OCI-LY7 (cell line): ENCODE data around the gene ZNF638. TPM values are rescaled to one million over a fixed set of nuclear protein-coding genes. Genes with fewer than 3 reads are reported as not detected.

Experiments
- BruUV-seq: library from RNA; stranded (reverse); fragments of 400-500 nt; replicated peaks from 2 replicates; lab custom pipeline; 2021; lab: Mats Ljungman, UMichigan
- CTCF ChIA-PET: fragments of 300-600 bp; sonication (Branson Sonifier 250); formaldehyde crosslinking; loops from one replicate; lab custom pipeline; 2022; ENCODE audit warnings: antibody characterized with exemption; ENCODE audit not compliant: unreplicated experiment; lab: Charles Lee
- POLR2A ChIA-PET: fragments of 300-600 bp; sonication (Branson Sonifier 250); formaldehyde crosslinking; loops from one replicate; lab custom pipeline; 2022; ENCODE audit warnings: antibody characterized with exemption; lab: Charles Lee
- DNase-seq: peaks from one replicate; pipeline ENCODE4 v3.0.0-alpha.2; 2015; ENCODE audit warnings: low spot score
- H2AFZ ChIP-seq: fragments of 200-600 bp; sonication (generic), shearing (Covaris generic); 2 replicates; pipeline ENCODE4 v1.6.1; 2014; ENCODE audit warnings: mild to moderate bottlenecking, antibody characterized with exemption, low read length, moderate library complexity
- H3K27ac ChIP-seq: fragments of 200-600 bp; sonication (generic); 2 replicates; pipeline ENCODE4 v1.5.1; 2014; ENCODE audit warnings: mixed run types, low read depth, mild to moderate bottlenecking, moderate library complexity, low read length, inconsistent platforms; ENCODE audit not compliant: poor library complexity, severe bottlenecking
- H3K36me3 ChIP-seq: fragments of 200-600 bp; sonication (generic); 2 replicates; pipeline ENCODE4 v1.6.1; 2014; ENCODE audit warnings: mild to moderate bottlenecking, antibody characterized with exemption, low read length, moderate library complexity, mixed read lengths; ENCODE audit not compliant: insufficient read depth
- H3K4me1 ChIP-seq: fragments of 200-600 bp; sonication (generic); 2 replicates; pipeline ENCODE4 v1.5.1; 2014; ENCODE audit warnings: mild to moderate bottlenecking, low read length; ENCODE audit not compliant: insufficient read depth, poor library complexity, severe bottlenecking
- H3K4me2 ChIP-seq: fragments of 200-600 bp; sonication (generic); 2 replicates; pipeline ENCODE4 v1.6.1; 2014; ENCODE audit warnings: mild to moderate bottlenecking, low read length
- H3K4me3 ChIP-seq: fragments of 200-600 bp; sonication (generic); 2 replicates; pipeline ENCODE4 v1.5.1; 2014; ENCODE audit warnings: mild to moderate bottlenecking, low read depth, low read length; ENCODE audit not compliant: poor library complexity, severe bottlenecking
- H3K79me2 ChIP-seq: fragments of 200-600 bp; sonication (generic); 2 replicates; pipeline ENCODE4 v1.6.1; 2016; ENCODE audit warnings: low read depth, mild to moderate bottlenecking, low read length, moderate library complexity, mixed read lengths; ENCODE audit not compliant: insufficient read depth
- H3K9me2 ChIP-seq: fragments of 200-600 bp; sonication (generic); 2 replicates; pipeline ENCODE4 v1.6.1; 2016; ENCODE audit warnings: mild to moderate bottlenecking, low read length, mixed read lengths; ENCODE audit not compliant: insufficient read depth
- H3K9me3 ChIP-seq: fragments of 200-600 bp; sonication (generic); 2 replicates; pipeline ENCODE4 v1.6.1; 2014; ENCODE audit warnings: mild to moderate bottlenecking, mixed run types, low read length, mixed read lengths
- H4K20me1 ChIP-seq: fragments of 200-600 bp; sonication (generic); 2 replicates; pipeline ENCODE4 v1.6.1; 2014; ENCODE audit warnings: mild to moderate bottlenecking, antibody characterized with exemption, low read length, moderate library complexity, mixed read lengths; ENCODE audit not compliant: insufficient read depth
- EZH2phosphoT487 ChIP-seq: fragments of 200-600 bp; sonication (generic); IDR thresholded peaks from 2 replicates; pipeline ENCODE4 v1.6.1; 2018; ENCODE audit warnings: low read depth, borderline replicate concordance, mild to moderate bottlenecking, mixed run types, antibody characterized with exemption, low read length, moderate library complexity, mixed read lengths
- intact Hi-C: fragments of 100-400 bp; cut with micrococcal nuclease; formaldehyde crosslinking; loops from one replicate; pipeline ENCODE4 v1.10.0; 2022; ENCODE audit not compliant: unreplicated experiment
- total RNA-seq, 2 experiments: library from RNA; depleted of rRNA in 1 of 2; stranded (reverse); fragments of >200 nt in 1 of 2; shearing (Covaris generic) in 1 of 2; gene quantifications; 2 replicates each; pipeline ENCODE4 v1.2.3, GENCODE V29; 2014 to 2022
- TF ChIP-seq, protein P1 (sequence below): fragments of 200-600 bp; sonication (generic); conservative IDR thresholded peaks from 2 replicates; pipeline ENCODE4 v1.5.1; 2014; ENCODE audit warnings: mild to moderate bottlenecking, antibody characterized with exemption, low read length, moderate library complexity, mixed read lengths

The ZNF638 gene
- total RNA-seq, 2 experiments from 2014 or later = 114 to 138 TPM

DNA sequence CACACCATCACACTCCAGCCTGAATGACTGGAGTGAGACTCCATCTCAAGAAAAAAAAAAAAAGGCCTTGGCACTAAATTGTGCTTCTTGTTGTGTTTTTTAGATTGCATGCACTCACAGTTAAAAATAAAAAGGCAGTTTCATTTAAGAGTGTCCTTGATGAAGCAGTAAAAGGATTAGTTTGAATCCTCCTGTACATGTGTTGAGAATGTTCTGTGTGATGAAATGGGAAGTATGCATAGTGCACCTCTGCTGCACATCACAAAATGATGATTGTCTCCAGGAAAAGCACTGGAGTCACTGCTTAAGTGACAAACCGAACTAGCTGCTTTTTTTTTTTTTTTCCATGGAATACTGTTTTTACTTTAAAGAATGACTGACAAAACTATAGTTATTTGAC, 144.9 kb downstream of the ZNF638 start:
- no peak for TF ChIP-seq EZH2phosphoT487
- TF ChIP-seq, protein P1, sequence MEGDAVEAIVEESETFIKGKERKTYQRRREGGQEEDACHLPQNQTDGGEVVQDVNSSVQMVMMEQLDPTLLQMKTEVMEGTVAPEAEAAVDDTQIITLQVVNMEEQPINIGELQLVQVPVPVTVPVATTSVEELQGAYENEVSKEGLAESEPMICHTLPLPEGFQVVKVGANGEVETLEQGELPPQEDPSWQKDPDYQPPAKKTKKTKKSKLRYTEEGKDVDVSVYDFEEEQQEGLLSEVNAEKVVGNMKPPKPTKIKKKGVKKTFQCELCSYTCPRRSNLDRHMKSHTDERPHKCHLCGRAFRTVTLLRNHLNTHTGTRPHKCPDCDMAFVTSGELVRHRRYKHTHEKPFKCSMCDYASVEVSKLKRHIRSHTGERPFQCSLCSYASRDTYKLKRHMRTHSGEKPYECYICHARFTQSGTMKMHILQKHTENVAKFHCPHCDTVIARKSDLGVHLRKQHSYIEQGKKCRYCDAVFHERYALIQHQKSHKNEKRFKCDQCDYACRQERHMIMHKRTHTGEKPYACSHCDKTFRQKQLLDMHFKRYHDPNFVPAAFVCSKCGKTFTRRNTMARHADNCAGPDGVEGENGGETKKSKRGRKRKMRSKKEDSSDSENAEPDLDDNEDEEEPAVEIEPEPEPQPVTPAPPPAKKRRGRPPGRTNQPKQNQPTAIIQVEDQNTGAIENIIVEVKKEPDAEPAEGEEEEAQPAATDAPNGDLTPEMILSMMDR = no peak
- no TSS peak for BruUV-seq
- CTCF ChIA-PET = no interaction called here
- no peak overlapping the region for H3K4me2 ChIP-seq
- no peaks in the 10 kb centered on the region for H3K4me1 ChIP-seq
- H4K20me1 ChIP-seq = no peaks in the 10 kb centered on the region
- no peak overlapping the region for H2AFZ ChIP-seq
- no peak for DNase-seq
- intact Hi-C loops = no loop called here
- no peaks in the 10 kb centered on the region for H3K9me2 ChIP-seq
- no peak overlapping the region for H3K4me3 ChIP-seq
- POLR2A ChIA-PET = interaction anchor here (0.6 kb wide), 1 partner anchor 223 kb away, joined by 3 read pairs; no protein-coding TSS in a partner anchor
- H3K36me3 ChIP-seq = no peaks in the 10 kb centered on the region
- no peaks in the 10 kb centered on the region for H3K79me2 ChIP-seq
- H3K9me3 ChIP-seq = no peaks in the 10 kb centered on the region
- H3K27ac ChIP-seq = no peak overlapping the region

DNA sequence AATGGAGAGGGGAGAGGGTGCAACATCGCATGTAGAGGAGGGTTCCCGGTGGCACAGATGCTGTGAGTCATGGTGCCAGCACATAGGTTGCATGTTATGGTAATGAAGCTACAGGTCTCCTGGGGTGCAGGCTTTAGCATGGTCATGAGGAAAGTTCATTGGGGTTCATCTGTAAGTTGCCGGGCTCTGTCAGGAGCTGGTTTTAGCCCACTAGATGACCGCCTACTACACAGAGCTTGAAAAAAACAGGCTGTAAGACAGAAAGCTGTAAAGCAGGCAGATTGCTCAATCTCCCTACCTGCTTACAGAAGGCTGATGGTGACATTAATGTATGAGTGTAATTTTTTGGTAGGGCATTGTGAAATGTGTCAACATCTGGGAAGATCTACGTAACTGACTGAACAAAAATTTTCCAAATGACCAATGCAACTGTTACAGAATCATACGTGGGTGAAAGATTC, 145.7 kb downstream of the ZNF638 start:
- Histone ChIP-seq H3K36me3 (no peaks in the 10 kb centered on the region), H3K9me3 (no peaks in the 10 kb centered on the region), H3K9me2 (no peaks in the 10 kb centered on the region), H4K20me1 (no peaks in the 10 kb centered on the region), H3K4me3 (no peak overlapping the region), H3K79me2 (no peaks in the 10 kb centered on the region), H3K4me2 (no peak overlapping the region), H3K27ac (no peak overlapping the region), H2AFZ (no peak overlapping the region), H3K4me1 (no peaks in the 10 kb centered on the region)
- intact Hi-C loops = no loop called here
- ChIA-PET POLR2A (no interaction called here), CTCF (no interaction called here)
- BruUV-seq = no TSS peak
- TF ChIP-seq EZH2phosphoT487 = no peak
- TF ChIP-seq, protein P1 = no peak
- DNase-seq = no peak

DNA sequence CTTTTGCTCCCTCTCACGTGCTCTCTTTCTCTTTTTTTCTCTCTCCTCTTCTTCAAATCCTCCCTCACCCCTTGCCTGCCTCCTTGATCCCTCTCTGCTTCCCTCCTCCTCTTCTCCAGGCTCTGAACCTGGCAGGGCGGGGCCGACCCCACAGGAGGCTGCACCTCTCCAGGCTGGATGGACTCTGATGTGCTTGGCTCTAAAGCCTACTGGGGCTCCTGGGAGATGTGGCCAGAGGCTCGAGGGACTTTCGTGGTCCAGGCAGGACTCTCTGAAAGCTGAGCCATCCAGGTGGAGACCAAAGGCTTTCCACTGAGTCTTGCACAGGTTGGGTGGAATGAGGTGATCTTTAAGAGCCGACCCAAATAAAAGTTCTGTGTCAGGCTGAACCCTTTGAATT, 147.2 kb downstream of the ZNF638 start:
- Histone ChIP-seq H3K4me3 (no peak overlapping the region), H3K4me1 (no peaks in the 10 kb centered on the region), H3K36me3 (no peaks in the 10 kb centered on the region), H3K4me2 (no peak overlapping the region), H4K20me1 (no peaks in the 10 kb centered on the region), H2AFZ (no peak overlapping the region), H3K9me2 (no peaks in the 10 kb centered on the region), H3K27ac (no peak overlapping the region), H3K79me2 (no peaks in the 10 kb centered on the region), H3K9me3 (no peaks in the 10 kb centered on the region)
- no peak for DNase-seq
- intact Hi-C loops = no loop called here
- TF ChIP-seq, protein P1 = no peak
- TF ChIP-seq EZH2phosphoT487 = no peak
- CTCF ChIA-PET = no interaction called here
- no TSS peak for BruUV-seq
- POLR2A ChIA-PET = no interaction called here
